Astrocyte (in vitro differentiated cells and primary cell): ENCODE results near the gene SAMD4B. TPM values are rescaled to one million over a fixed set of nuclear protein-coding genes. Genes with fewer than 3 reads are reported as not detected.

ENCODE experiments used
- DNase-seq: peaks from one replicate; pipeline ENCODE4 v3.0.0-alpha.2; 2010; ENCODE audit warnings: low read depth
- FAIRE-seq: peaks from 2 replicates; lab custom pipeline; 2011; peaks lifted over from hg19 to GRCh38; lab: Jason Lieb, UNC
- H2AFZ ChIP-seq: 2 replicates; pipeline ENCODE4 v1.6.0; 2012; ENCODE audit warnings: low read depth, low read length, inconsistent platforms
- H3K27ac ChIP-seq: 2 replicates; pipeline ENCODE4 v1.5.1; 2011; ENCODE audit warnings: low read depth, low read length, inconsistent platforms
- H3K27me3 ChIP-seq: 2 replicates; pipeline ENCODE4 v1.6.0; 2011; ENCODE audit warnings: low read length, inconsistent platforms; ENCODE audit not compliant: insufficient read depth
- H3K36me3 ChIP-seq: 2 replicates; pipeline ENCODE4 v1.5.1; 2011; ENCODE audit warnings: low read length, inconsistent platforms; ENCODE audit not compliant: insufficient read depth
- H3K4me1 ChIP-seq: 2 replicates; pipeline ENCODE4 v1.5.1; 2011; ENCODE audit warnings: low read length, inconsistent platforms; ENCODE audit not compliant: insufficient read depth
- H3K4me2 ChIP-seq: 2 replicates; pipeline ENCODE4 v1.6.0; 2012; ENCODE audit warnings: low read length, inconsistent platforms
- H3K4me3 ChIP-seq: 2 replicates; pipeline ENCODE4 v1.5.1; 2011; ENCODE audit warnings: low read depth, mild to moderate bottlenecking, low read length, inconsistent platforms; ENCODE audit not compliant: insufficient read depth
- H3K79me2 ChIP-seq: 2 replicates; pipeline ENCODE4 v1.6.0; 2012; ENCODE audit warnings: mild to moderate bottlenecking, low read length, inconsistent platforms; ENCODE audit not compliant: insufficient read depth
- H3K9ac ChIP-seq: 2 replicates; pipeline ENCODE4 v1.6.0; 2012; ENCODE audit warnings: mild to moderate bottlenecking, low read length, inconsistent platforms
- H3K9me3 ChIP-seq: 2 replicates; pipeline ENCODE4 v1.5.1; 2012; ENCODE audit warnings: low read depth, mild to moderate bottlenecking, low read length, inconsistent platforms; ENCODE audit not compliant: insufficient read depth
- H4K20me1 ChIP-seq: 2 replicates; pipeline ENCODE4 v1.6.0; 2012; ENCODE audit warnings: low read length, inconsistent platforms; ENCODE audit not compliant: insufficient read depth
- H3K27ac Mint-ChIP-seq: one replicate; pipeline ENCODE4 v1.8.0; 2021; ENCODE audit warnings: mild to moderate bottlenecking, mixed read lengths; ENCODE audit not compliant: unreplicated experiment
- H3K27me3 Mint-ChIP-seq: one replicate; pipeline ENCODE4 v1.8.0; 2021; ENCODE audit warnings: low read depth, mixed read lengths; ENCODE audit not compliant: unreplicated experiment
- H3K36me3 Mint-ChIP-seq: one replicate; pipeline ENCODE4 v1.8.0; 2021; ENCODE audit warnings: low read depth, mixed read lengths; ENCODE audit not compliant: unreplicated experiment
- H3K4me1 Mint-ChIP-seq: one replicate; pipeline ENCODE4 v1.8.0; 2021; ENCODE audit warnings: low read depth, mixed read lengths; ENCODE audit not compliant: unreplicated experiment
- H3K4me3 Mint-ChIP-seq: one replicate; pipeline ENCODE4 v1.8.0; 2021; ENCODE audit warnings: mild to moderate bottlenecking, moderate library complexity, mixed read lengths; ENCODE audit not compliant: unreplicated experiment
- H3K9me3 Mint-ChIP-seq: one replicate; pipeline ENCODE4 v1.8.0; 2021; ENCODE audit warnings: mild to moderate bottlenecking, mixed read lengths; ENCODE audit not compliant: unreplicated experiment
- EZH2 ChIP-seq: IDR thresholded peaks from 2 replicates; pipeline ENCODE4 v1.6.1; 2012; ENCODE audit warnings: mild to moderate bottlenecking, low read length, inconsistent platforms; ENCODE audit not compliant: insufficient read depth
- total RNA-seq: library from RNA; stranded (reverse); gene quantifications from 2 replicates; pipeline ENCODE4 v1.2.1, GENCODE V29; 2021
- TF ChIP-seq, protein P1 (sequence below): IDR thresholded peaks from 2 replicates; pipeline ENCODE4 v1.5.1; 2011; ENCODE audit warnings: low read depth, mild to moderate bottlenecking, inconsistent platforms, low read length, moderate library complexity; ENCODE audit not compliant: insufficient read depth

SAMD4B gene
- total RNA-seq, 1 donor from 2014 or later: 98.6 TPM

DNA sequence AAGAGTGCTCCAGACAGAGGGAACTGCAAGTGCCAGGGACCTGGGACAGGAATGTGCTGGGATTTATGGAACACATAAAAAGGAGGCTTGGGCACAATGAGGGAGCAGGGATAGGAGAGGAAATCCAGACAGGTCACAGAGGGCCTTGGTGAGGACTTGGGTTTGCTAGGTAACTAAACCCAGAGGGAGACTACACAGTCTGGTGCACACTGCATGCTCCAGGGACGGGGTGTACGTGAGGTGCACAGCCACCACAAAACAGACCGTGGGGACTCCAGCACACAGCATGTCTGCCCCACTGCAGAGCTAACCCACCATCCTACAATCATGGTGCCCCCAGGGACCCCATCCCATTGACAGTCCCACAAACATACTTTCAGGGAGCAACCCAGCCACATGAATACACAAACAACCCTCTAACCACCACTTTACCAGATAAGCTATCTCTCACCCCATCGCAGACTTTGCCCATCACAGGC, 58.9 kb downstream of the SAMD4B start:
- Mint-ChIP-seq H3K36me3 (peaks cover 2% of the 10 kb centered on the region), H3K27ac (peak overlapping the region; percentile 95), H3K27me3 (no peaks in the 10 kb centered on the region), H3K4me1 (peaks cover 24% of the 10 kb centered on the region), H3K4me3 (peak overlapping the region; percentile 15), H3K9me3 (no peaks in the 10 kb centered on the region)
- peak overlapping the region; percentile 94 for H3K4me2 ChIP-seq
- DNase-seq (no peak), FAIRE-seq (no peak)
- H3K9ac ChIP-seq: peak overlapping the region; percentile 96
- no peaks in the 10 kb centered on the region for H3K27me3 ChIP-seq
- TF ChIP-seq, protein P1, sequence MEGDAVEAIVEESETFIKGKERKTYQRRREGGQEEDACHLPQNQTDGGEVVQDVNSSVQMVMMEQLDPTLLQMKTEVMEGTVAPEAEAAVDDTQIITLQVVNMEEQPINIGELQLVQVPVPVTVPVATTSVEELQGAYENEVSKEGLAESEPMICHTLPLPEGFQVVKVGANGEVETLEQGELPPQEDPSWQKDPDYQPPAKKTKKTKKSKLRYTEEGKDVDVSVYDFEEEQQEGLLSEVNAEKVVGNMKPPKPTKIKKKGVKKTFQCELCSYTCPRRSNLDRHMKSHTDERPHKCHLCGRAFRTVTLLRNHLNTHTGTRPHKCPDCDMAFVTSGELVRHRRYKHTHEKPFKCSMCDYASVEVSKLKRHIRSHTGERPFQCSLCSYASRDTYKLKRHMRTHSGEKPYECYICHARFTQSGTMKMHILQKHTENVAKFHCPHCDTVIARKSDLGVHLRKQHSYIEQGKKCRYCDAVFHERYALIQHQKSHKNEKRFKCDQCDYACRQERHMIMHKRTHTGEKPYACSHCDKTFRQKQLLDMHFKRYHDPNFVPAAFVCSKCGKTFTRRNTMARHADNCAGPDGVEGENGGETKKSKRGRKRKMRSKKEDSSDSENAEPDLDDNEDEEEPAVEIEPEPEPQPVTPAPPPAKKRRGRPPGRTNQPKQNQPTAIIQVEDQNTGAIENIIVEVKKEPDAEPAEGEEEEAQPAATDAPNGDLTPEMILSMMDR: no peak
- TF ChIP-seq EZH2: no peak
- H3K36me3 ChIP-seq: no peaks in the 10 kb centered on the region
- no peaks in the 10 kb centered on the region for H4K20me1 ChIP-seq
- H3K4me3 ChIP-seq: no peak overlapping the region
- H3K4me1 ChIP-seq: peaks cover 47% of the 10 kb centered on the region
- H3K27ac ChIP-seq: peak overlapping the region; percentile 97
- no peaks in the 10 kb centered on the region for H3K79me2 ChIP-seq
- no peak overlapping the region for H2AFZ ChIP-seq
- H3K9me3 ChIP-seq: no peaks in the 10 kb centered on the region

DNA sequence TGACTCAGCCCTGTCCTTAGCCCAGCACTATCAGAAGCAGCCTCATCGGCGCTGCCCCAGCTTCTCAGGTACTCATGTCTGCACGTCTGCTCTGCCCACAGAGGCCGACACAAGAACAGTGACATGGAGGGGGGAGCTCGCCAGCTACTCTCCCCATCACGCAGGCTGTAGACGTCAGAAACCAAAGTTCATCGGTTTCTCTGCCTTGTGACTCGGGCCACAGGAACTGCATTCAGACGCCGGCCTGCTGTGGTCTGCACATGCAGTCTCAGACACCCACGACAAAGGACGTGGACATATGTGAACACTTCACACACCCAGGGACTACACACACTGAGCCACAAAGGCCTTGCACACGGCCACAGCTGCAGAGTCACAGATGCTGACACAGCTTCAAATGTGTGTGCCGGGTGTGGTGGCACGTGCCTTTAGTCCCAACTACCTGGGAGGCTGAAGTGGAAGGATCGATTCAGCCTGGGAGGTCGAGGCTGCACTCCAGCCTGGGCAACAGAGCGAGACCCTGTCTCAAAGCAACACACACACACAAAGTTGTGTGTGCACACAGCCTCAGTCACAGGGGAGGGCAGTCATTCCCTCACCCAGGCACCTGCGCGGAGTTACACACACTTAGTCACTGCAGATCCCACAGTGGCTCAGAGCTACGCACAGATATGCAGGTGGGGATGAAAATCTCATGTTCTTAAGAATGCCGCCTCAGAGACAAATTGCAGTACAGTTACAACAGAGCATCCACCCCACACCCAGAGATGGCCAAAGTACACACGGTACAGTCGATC, 59.5 kb downstream of the SAMD4B start:
- H3K27me3 Mint-ChIP-seq: no peaks in the 10 kb centered on the region

More for the DNA sequence above, 59.5 kb downstream of the SAMD4B start:
- H3K9ac ChIP-seq: peak overlapping the region; percentile 96
- H3K4me1 ChIP-seq: peaks cover 49% of the 10 kb centered on the region
- H3K4me3 ChIP-seq: peak overlapping the region; percentile 48
- H3K79me2 ChIP-seq: peaks cover under 1% of the 10 kb centered on the region
- FAIRE-seq (no peak), DNase-seq (peak; percentile 85)
- H2AFZ ChIP-seq: peak overlapping the region; percentile 11
- no peaks in the 10 kb centered on the region for H4K20me1 ChIP-seq
- H3K27me3 ChIP-seq: no peaks in the 10 kb centered on the region
- peak overlapping the region; percentile 95 for H3K27ac Mint-ChIP-seq
- peak overlapping the region; percentile 75 for H3K4me3 Mint-ChIP-seq
- peaks cover 26% of the 10 kb centered on the region for H3K4me1 Mint-ChIP-seq
- no peak for TF ChIP-seq EZH2
- TF ChIP-seq, protein P1: no peak
- peak overlapping the region; percentile 94 for H3K4me2 ChIP-seq
- no peaks in the 10 kb centered on the region for H3K36me3 ChIP-seq
- H3K9me3 Mint-ChIP-seq: no peaks in the 10 kb centered on the region
- peak overlapping the region; percentile 97 for H3K27ac ChIP-seq
- H3K9me3 ChIP-seq: no peaks in the 10 kb centered on the region
- peaks cover 2% of the 10 kb centered on the region for H3K36me3 Mint-ChIP-seq
